Activated naive CD8-positive, alpha-beta T cell (primary cell): ENCODE measurements around the gene PRND.
"Not testable (repeated sequence)": the region's sequence is repeated elsewhere in the genome, so short reads cannot be mapped to it uniquely, and the experiment has no call there.

ENCODE experiments used
- H3K27ac Mint-ChIP-seq: one replicate; pipeline ENCODE4 v1.8.0; 2021; ENCODE audit warnings: mixed read lengths
- H3K27me3 Mint-ChIP-seq: one replicate; pipeline ENCODE4 v1.8.0; 2021; ENCODE audit warnings: mixed read lengths
- H3K36me3 Mint-ChIP-seq: one replicate; pipeline ENCODE4 v1.8.0; 2021; ENCODE audit warnings: mixed read lengths
- H3K4me1 Mint-ChIP-seq: one replicate; pipeline ENCODE4 v1.8.0; 2021; ENCODE audit warnings: low read depth, mixed read lengths
- H3K4me3 Mint-ChIP-seq: one replicate; pipeline ENCODE4 v1.8.0; 2021; ENCODE audit warnings: mild to moderate bottlenecking, mixed read lengths
- H3K9me3 Mint-ChIP-seq: one replicate; pipeline ENCODE4 v1.8.0; 2021; ENCODE audit warnings: low read depth, mixed read lengths

Gene PRND

GRCh38 chr20:4720041-4720976 is 1.4 kb upstream of the PRND start:
- peaks cover 11% of the 10 kb centered on the region for H3K4me1 Mint-ChIP-seq
- H3K27ac Mint-ChIP-seq = no peak overlapping the region
- H3K27me3 Mint-ChIP-seq = no peaks in the 10 kb centered on the region
- H3K9me3 Mint-ChIP-seq = no peaks in the 10 kb centered on the region
- H3K36me3 Mint-ChIP-seq = no peaks in the 10 kb centered on the region
- H3K4me3 Mint-ChIP-seq = no peak overlapping the region

- Mint-ChIP-seq H3K27me3 (no peaks in the 10 kb centered on the region), H3K36me3 (no peaks in the 10 kb centered on the region), H3K9me3 (no peaks in the 10 kb centered on the region), H3K4me1 (peaks cover 11% of the 10 kb centered on the region), H3K4me3 (no peak overlapping the region), H3K27ac (no peak overlapping the region)
Observed at GRCh38 chr20:4720977-4721349, 746 bp upstream of the PRND start.

- Mint-ChIP-seq H3K27me3 (no peaks in the 10 kb centered on the region), H3K9me3 (no peaks in the 10 kb centered on the region), H3K4me3 (no peak overlapping the region), H3K27ac (no peak overlapping the region), H3K36me3 (no peaks in the 10 kb centered on the region), H3K4me1 (peaks cover 24% of the 10 kb centered on the region)
Observed at GRCh38 chr20:4722571-4722970, 862 bp downstream of the PRND start.

- H3K4me3 Mint-ChIP-seq = no peak overlapping the region
- no peaks in the 10 kb centered on the region for H3K27me3 Mint-ChIP-seq
- H3K4me1 Mint-ChIP-seq = peaks cover 25% of the 10 kb centered on the region
- no peaks in the 10 kb centered on the region for H3K9me3 Mint-ChIP-seq
- no peaks in the 10 kb centered on the region for H3K36me3 Mint-ChIP-seq
- H3K27ac Mint-ChIP-seq = no peak overlapping the region
Observed at GRCh38 chr20:4722993-4723392, 1.3 kb downstream of the PRND start.

GRCh38 chr20:4723553-4723952 is 1.8 kb downstream of the PRND start:
- peaks cover 26% of the 10 kb centered on the region for H3K4me1 Mint-ChIP-seq
- H3K36me3 Mint-ChIP-seq, H3K9me3 Mint-ChIP-seq, H3K4me3 Mint-ChIP-seq, H3K27me3 Mint-ChIP-seq, H3K27ac Mint-ChIP-seq: not testable (repeated sequence)

GRCh38 chr20:4724459-4725262 is 3.0 kb downstream of the PRND start:
- Mint-ChIP-seq H3K4me1 (peaks cover 26% of the 10 kb centered on the region), H3K9me3 (no peaks in the 10 kb centered on the region), H3K4me3 (no peak overlapping the region), H3K27ac (no peak overlapping the region), H3K36me3 (no peaks in the 10 kb centered on the region), H3K27me3 (no peaks in the 10 kb centered on the region)

- Mint-ChIP-seq H3K36me3 (no peaks in the 10 kb centered on the region), H3K4me1 (peaks cover 24% of the 10 kb centered on the region), H3K9me3 (no peaks in the 10 kb centered on the region), H3K27me3 (no peaks in the 10 kb centered on the region), H3K4me3 (no peak overlapping the region), H3K27ac (no peak overlapping the region)
Observed at GRCh38 chr20:4725263-4725550, 3.5 kb downstream of the PRND start.

GRCh38 chr20:4726710-4727397 is 5.1 kb downstream of the PRND start:
- Mint-ChIP-seq H3K27me3 (peaks cover under 1% of the 10 kb centered on the region), H3K4me3 (peak overlapping the region; percentile 72), H3K27ac (peak overlapping the region; percentile 83), H3K36me3 (no peaks in the 10 kb centered on the region), H3K4me1 (peaks cover 15% of the 10 kb centered on the region), H3K9me3 (no peaks in the 10 kb centered on the region)

GRCh38 chr20:4728120-4728760 is 6.5 kb downstream of the PRND start:
- H3K36me3 Mint-ChIP-seq = no peaks in the 10 kb centered on the region
- H3K27me3 Mint-ChIP-seq = peaks cover 6% of the 10 kb centered on the region
- H3K9me3 Mint-ChIP-seq = no peaks in the 10 kb centered on the region
- peaks cover 15% of the 10 kb centered on the region for H3K4me1 Mint-ChIP-seq
- no peak overlapping the region for H3K4me3 Mint-ChIP-seq
- no peak overlapping the region for H3K27ac Mint-ChIP-seq

GRCh38 chr20:4729265-4729664 is 7.6 kb downstream of the PRND start:
- Mint-ChIP-seq H3K4me1 (peaks cover 15% of the 10 kb centered on the region), H3K27me3 (peaks cover 9% of the 10 kb centered on the region), H3K9me3 (no peaks in the 10 kb centered on the region), H3K36me3 (no peaks in the 10 kb centered on the region), H3K4me3 (no peak overlapping the region), H3K27ac (no peak overlapping the region)

GRCh38 chr20:4730780-4731179 is 9.1 kb downstream of the PRND start:
- Mint-ChIP-seq H3K9me3 (no peaks in the 10 kb centered on the region), H3K36me3 (no peaks in the 10 kb centered on the region), H3K4me3 (no peak overlapping the region), H3K4me1 (peaks cover 15% of the 10 kb centered on the region), H3K27me3 (peaks cover 13% of the 10 kb centered on the region), H3K27ac (no peak overlapping the region)

GRCh38 chr20:4736875-4737274 is 15.2 kb downstream of the PRND start:
- Mint-ChIP-seq H3K27me3 (peaks cover 18% of the 10 kb centered on the region), H3K4me1 (no peaks in the 10 kb centered on the region), H3K4me3 (no peak overlapping the region), H3K9me3 (no peaks in the 10 kb centered on the region), H3K36me3 (no peaks in the 10 kb centered on the region), H3K27ac (no peak overlapping the region)

- peaks cover 12% of the 10 kb centered on the region for H3K27me3 Mint-ChIP-seq
- H3K9me3 Mint-ChIP-seq = no peaks in the 10 kb centered on the region
- no peak overlapping the region for H3K4me3 Mint-ChIP-seq
- H3K27ac Mint-ChIP-seq = no peak overlapping the region
- no peaks in the 10 kb centered on the region for H3K4me1 Mint-ChIP-seq
- H3K36me3 Mint-ChIP-seq = no peaks in the 10 kb centered on the region
Observed at GRCh38 chr20:4737857-4738627, 16.3 kb downstream of the PRND start.

GRCh38 chr20:4740774-4741431 is 19.2 kb downstream of the PRND start:
- no peak overlapping the region for H3K27ac Mint-ChIP-seq
- no peaks in the 10 kb centered on the region for H3K4me1 Mint-ChIP-seq
- peaks cover 7% of the 10 kb centered on the region for H3K27me3 Mint-ChIP-seq
- H3K4me3 Mint-ChIP-seq = no peak overlapping the region
- no peaks in the 10 kb centered on the region for H3K36me3 Mint-ChIP-seq
- H3K9me3 Mint-ChIP-seq = no peaks in the 10 kb centered on the region
